Hypothalamus (tissue), 51 donors: ENCODE results near the gene SMAD1.

Experiments
- DNase-seq, 51 donors: peaks; one replicate each; lab custom pipeline; 2025; lab: John Stamatoyannopoulos, UW

SMAD1 gene

GRCh38 chr4:145487631-145488030 is 6.0 kb downstream of the SMAD1 start:
- no peak for DNase-seq

- no peak for DNase-seq
Observed at GRCh38 chr4:145488310-145488709, 6.7 kb downstream of the SMAD1 start.

GRCh38 chr4:145489556-145489955 is 7.9 kb downstream of the SMAD1 start:
- no peak for DNase-seq

- DNase-seq, result no peak
Observed at GRCh38 chr4:145490361-145490760, 8.7 kb downstream of the SMAD1 start.

- DNase-seq, result no peak
Observed at GRCh38 chr4:145490796-145491195, 9.1 kb downstream of the SMAD1 start.

GRCh38 chr4:145492376-145492775 is 10.7 kb downstream of the SMAD1 start:
- DNase-seq, result no peak

GRCh38 chr4:145493166-145493565 is 11.5 kb downstream of the SMAD1 start:
- DNase-seq, result no peak

GRCh38 chr4:145494666-145495270 is 13.1 kb downstream of the SMAD1 start:
- no peak for DNase-seq

- no peak for DNase-seq
Observed at GRCh38 chr4:145496292-145496691, 14.6 kb downstream of the SMAD1 start.

GRCh38 chr4:145497199-145498149 is 15.8 kb downstream of the SMAD1 start:
- no peak for DNase-seq

- no peak for DNase-seq
Observed at GRCh38 chr4:145498430-145498829, 16.8 kb downstream of the SMAD1 start.

GRCh38 chr4:145501051-145501660 is 19.5 kb downstream of the SMAD1 start:
- DNase-seq, result no peak

- no peak for DNase-seq
Observed at GRCh38 chr4:145502809-145503208, 21.2 kb downstream of the SMAD1 start.

GRCh38 chr4:145503486-145504072 is 21.9 kb downstream of the SMAD1 start:
- no peak for DNase-seq

- DNase-seq, result no peak
Observed at GRCh38 chr4:145505995-145506394, 24.3 kb downstream of the SMAD1 start.

- no peak for DNase-seq
Observed at GRCh38 chr4:145507636-145508035, 26.0 kb downstream of the SMAD1 start.

- no peak for DNase-seq
Observed at GRCh38 chr4:145511913-145512522, 30.4 kb downstream of the SMAD1 start.

GRCh38 chr4:145513020-145513621 is 31.5 kb downstream of the SMAD1 start:
- DNase-seq, result no peak

- no peak for DNase-seq
Observed at GRCh38 chr4:145520172-145520571, 38.5 kb downstream of the SMAD1 start.

- no peak for DNase-seq
Observed at GRCh38 chr4:145521282-145521681, 39.6 kb downstream of the SMAD1 start.
